Right lobe of liver (tissue), 6 donors: ENCODE measurements around the gene FBXO28. TPM values are rescaled to one million over a fixed set of nuclear protein-coding genes. Genes with fewer than 3 reads are reported as not detected.

Source experiments
- ATAC-seq, 4 donors: fragments of 200-7000 bp; cut with Tn5 transposase; one replicate each; pipeline ENCODE4 v1.9.1; 2020; ENCODE audit warnings: mild to moderate bottlenecking in 4 of 4, moderate library complexity in 4 of 4
- DNase-seq, 3 donors: peaks; one replicate each; pipeline ENCODE4 v3.0.0-alpha.2; 2020
- H3K27ac ChIP-seq, 3 donors: fragments of 200-600 bp; one replicate each; pipeline ENCODE4 v1.8.0; 2022
- H3K27me3 ChIP-seq, 2 donors: fragments of 200-600 bp; one replicate each; pipeline ENCODE4 v1.8.0; 2022
- H3K36me3 ChIP-seq, 4 donors: fragments of 200-600 bp; sonication (generic) in 1 of 4; one replicate each; pipeline versions ENCODE4 v1.5.1 to v1.8.0; 2017 to 2022; ENCODE audit warnings: control low read depth in 1 of 4
- H3K4me1 ChIP-seq, 4 donors: fragments of 200-600 bp; sonication (generic) in 1 of 4; one replicate each; pipeline versions ENCODE4 v1.5.1 to v1.8.0; 2017 to 2022; ENCODE audit warnings: control low read depth in 1 of 4
- H3K4me3 ChIP-seq, 3 donors: fragments of 200-600 bp; one replicate each; pipeline ENCODE4 v1.8.0; 2022
- H3K9me3 ChIP-seq, 4 donors: fragments of 200-600 bp; sonication (generic) in 1 of 4; one replicate each; pipeline versions ENCODE4 v1.5.1 to v1.8.0; 2017 to 2022; ENCODE audit warnings: control low read depth in 1 of 4
- POLR2A ChIP-seq: fragments of 450-650 bp; IDR thresholded peaks from one replicate; pipeline ENCODE4 v1.6.1; 2017; ENCODE audit warnings: antibody characterized with exemption, mild to moderate bottlenecking
- WGBS: methylation state at CpG from one replicate; pipeline ENCODE4 v1.1.6; 2018; ENCODE audit warnings: low coverage, low lambda C conversion rate; ENCODE audit not compliant: insufficient coverage; ENCODE audit errors: missing lambda C conversion rate; 5-methylcytosine and 5-hydroxymethylcytosine counted together
- intact Hi-C, 2 donors: fragments of 100-400 bp; cut with DNase I; formaldehyde crosslinking; loops; one replicate each; pipeline versions ENCODE4 v1.11.2 to v1.14.1; 2022
- total RNA-seq, 6 experiments: library from RNA; depleted of rRNA in 2 of 6; stranded (reverse); fragments of >200 nt in 2 of 6; fragmentation: NEBNext Ultra II Directional in 3 of 6; extraction: Animal tissue kit (Norgen Biotek cat#: 25700) in 3 of 6; gene quantifications; one replicate each; pipeline versions ENCODE4 v1.1.0 to v1.2.4, GENCODE V29; 2016 to 2023
- TF ChIP-seq, protein P1 (sequence below), 4 donors: fragments of 200-600 bp in 3 of 4; fragments of 450-650 bp in 1 of 4; IDR thresholded peaks; one replicate each; pipeline versions ENCODE4 v1.5.1 to v1.8.0; 2016 to 2022; ENCODE audit warnings: antibody characterized with exemption in 4 of 4, mild to moderate bottlenecking in 2 of 4
- donor health status: DM: no; HTN: yes; CAD: no.
- donor health status: DM: no; HTN: no; CAD: no.
- donor health status: DM: no; HTN: no; CAD: no.
- donor health status: DM: no; HTN: yes; CAD: no.
- donor health status: DM: no; HTN: yes; CAD: no.

Gene FBXO28
- total RNA-seq, 6 experiments from 2014 or later: 11.5 to 20.9 (median 15.3) TPM

GRCh38 chr1:224151117-224151516 lies 37.2 kb downstream of the FBXO28 start:
- H3K36me3 ChIP-seq: peaks cover 0 to 9% (median 0%) of the 10 kb centered on the region in 4 donors
- TF ChIP-seq, protein P1, sequence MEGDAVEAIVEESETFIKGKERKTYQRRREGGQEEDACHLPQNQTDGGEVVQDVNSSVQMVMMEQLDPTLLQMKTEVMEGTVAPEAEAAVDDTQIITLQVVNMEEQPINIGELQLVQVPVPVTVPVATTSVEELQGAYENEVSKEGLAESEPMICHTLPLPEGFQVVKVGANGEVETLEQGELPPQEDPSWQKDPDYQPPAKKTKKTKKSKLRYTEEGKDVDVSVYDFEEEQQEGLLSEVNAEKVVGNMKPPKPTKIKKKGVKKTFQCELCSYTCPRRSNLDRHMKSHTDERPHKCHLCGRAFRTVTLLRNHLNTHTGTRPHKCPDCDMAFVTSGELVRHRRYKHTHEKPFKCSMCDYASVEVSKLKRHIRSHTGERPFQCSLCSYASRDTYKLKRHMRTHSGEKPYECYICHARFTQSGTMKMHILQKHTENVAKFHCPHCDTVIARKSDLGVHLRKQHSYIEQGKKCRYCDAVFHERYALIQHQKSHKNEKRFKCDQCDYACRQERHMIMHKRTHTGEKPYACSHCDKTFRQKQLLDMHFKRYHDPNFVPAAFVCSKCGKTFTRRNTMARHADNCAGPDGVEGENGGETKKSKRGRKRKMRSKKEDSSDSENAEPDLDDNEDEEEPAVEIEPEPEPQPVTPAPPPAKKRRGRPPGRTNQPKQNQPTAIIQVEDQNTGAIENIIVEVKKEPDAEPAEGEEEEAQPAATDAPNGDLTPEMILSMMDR (IDR thresholded peaks at IDR 0.05): no peak
- TF ChIP-seq POLR2A: no peak
- no peaks in the 10 kb centered on the region for H3K9me3 ChIP-seq
- no peak for ATAC-seq
- WGBS: 72% methylated on average over 3 of the region's 3 CpGs
- intact Hi-C loops: no loop called here
- no peaks in the 10 kb centered on the region for H3K4me1 ChIP-seq
- no peak overlapping the region for H3K4me3 ChIP-seq
- H3K27ac ChIP-seq: no peak overlapping the region
- no peaks in the 10 kb centered on the region for H3K27me3 ChIP-seq
- no peak for DNase-seq

GRCh38 chr1:224157316-224157715 lies 43.4 kb downstream of the FBXO28 start:
- Histone ChIP-seq H3K4me3 (no peak overlapping the region), H3K27ac (no peak overlapping the region), H3K27me3 (no peaks in the 10 kb centered on the region), H3K9me3 (no peaks in the 10 kb centered on the region), H3K4me1 (no peaks in the 10 kb centered on the region), H3K36me3 (peaks cover 0 to 56% (median 17%) of the 10 kb centered on the region in 4 donors)
- 94% methylated on average over 10 of the region's 11 CpGs for WGBS
- intact Hi-C loops: no loop called here
- no peak for TF ChIP-seq POLR2A
- TF ChIP-seq, protein P1 (IDR thresholded peaks at IDR 0.05): no peak
- ATAC-seq (no peak), DNase-seq (no peak)

DNA sequence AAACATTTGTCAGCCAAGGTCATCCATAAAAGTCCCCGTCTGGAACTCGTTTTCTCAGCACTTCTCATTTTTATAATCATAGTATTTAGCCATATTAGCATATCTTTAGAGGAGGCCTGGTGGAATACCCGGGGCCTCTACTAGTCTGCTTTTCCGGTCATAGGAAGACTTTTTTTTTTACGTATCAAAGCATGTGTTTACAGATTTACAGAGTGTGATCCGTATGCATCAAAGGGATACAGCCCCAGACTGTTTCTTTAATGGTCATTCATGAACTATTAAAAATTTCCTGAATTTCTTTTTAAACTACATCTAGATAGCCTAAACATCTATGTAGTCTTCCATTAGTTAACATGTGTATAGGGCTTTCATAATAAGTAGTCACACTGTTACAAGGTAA lies 45.6 kb downstream of the FBXO28 start:
- H3K4me3 ChIP-seq: no peak overlapping the region
- no peak overlapping the region for H3K27ac ChIP-seq
- peaks cover 0 to 52% (median 17%) of the 10 kb centered on the region in 4 donors for H3K36me3 ChIP-seq
- WGBS: 68% methylated on average over 6 of the region's 6 CpGs
- no peaks in the 10 kb centered on the region for H3K27me3 ChIP-seq
- no peaks in the 10 kb centered on the region for H3K9me3 ChIP-seq
- H3K4me1 ChIP-seq: no peaks in the 10 kb centered on the region
- no peak for TF ChIP-seq POLR2A
- DNase-seq (no peak), ATAC-seq (no peak)
- intact Hi-C loops: no loop called here

- ATAC-seq (no peak), DNase-seq (no peak)
- intact Hi-C loops: no loop called here
- Histone ChIP-seq H3K4me3 (no peak overlapping the region), H3K9me3 (no peaks in the 10 kb centered on the region), H3K4me1 (no peaks in the 10 kb centered on the region), H3K27me3 (no peaks in the 10 kb centered on the region), H3K36me3 (peaks cover 0 to 52% (median 17%) of the 10 kb centered on the region in 4 donors), H3K27ac (no peak overlapping the region)
- WGBS: 85% methylated on average over 9 of the region's 9 CpGs
- TF ChIP-seq, protein P1 (IDR thresholded peaks at IDR 0.05): no peak
- no peak for TF ChIP-seq POLR2A
Observed at GRCh38 chr1:224160171-224160682, 46.3 kb downstream of the FBXO28 start.

- H3K4me1 ChIP-seq: no peaks in the 10 kb centered on the region
- intact Hi-C loops: no loop called here
- no peak for TF ChIP-seq POLR2A
- TF ChIP-seq, protein P1 (IDR thresholded peaks at IDR 0.05): no peak
- H3K27ac ChIP-seq: no peak overlapping the region
- no peaks in the 10 kb centered on the region for H3K27me3 ChIP-seq
- no peaks in the 10 kb centered on the region for H3K9me3 ChIP-seq
- no peak for DNase-seq
- peaks cover 0 to 33% (median 13%) of the 10 kb centered on the region in 4 donors for H3K36me3 ChIP-seq
- no peak for ATAC-seq
- WGBS: 84% methylated on average over 3 of the region's 8 CpGs
- no peak overlapping the region for H3K4me3 ChIP-seq
Observed at GRCh38 chr1:224162768-224163167, 48.9 kb downstream of the FBXO28 start.
